Loucy (cell line): ENCODE measurements around the gene RPLP1.

Source experiments
- H2AFZ ChIP-seq: fragments of 200-600 bp; sonication (generic); 2 replicates; pipeline ENCODE4 v1.6.0; 2016; ENCODE audit warnings: antibody characterized with exemption, mild to moderate bottlenecking, low read length, moderate library complexity
- H3F3A ChIP-seq: fragments of 200-600 bp; 2 replicates; pipeline ENCODE4 v1.6.0; 2016; ENCODE audit warnings: antibody characterized with exemption, low read depth, mild to moderate bottlenecking
- H3K27me3 ChIP-seq: fragments of 200-600 bp; sonication (generic); 2 replicates; pipeline ENCODE4 v1.6.1; 2014; ENCODE audit warnings: low read length, mild to moderate bottlenecking; ENCODE audit not compliant: insufficient read depth, poor library complexity, severe bottlenecking
- H3K36me3 ChIP-seq: fragments of 200-600 bp; sonication (generic); 2 replicates; pipeline ENCODE4 v1.6.1; 2016; ENCODE audit warnings: low read length; ENCODE audit not compliant: insufficient read depth
- H3K4me1 ChIP-seq: fragments of 200-600 bp; sonication (generic); 2 replicates; pipeline ENCODE4 v1.5.1; 2014; ENCODE audit warnings: low read length, mild to moderate bottlenecking; ENCODE audit not compliant: insufficient read depth, poor library complexity, severe bottlenecking
- H3K4me2 ChIP-seq: fragments of 200-600 bp; sonication (generic); 2 replicates; pipeline ENCODE4 v1.6.0; 2014; ENCODE audit warnings: antibody characterized with exemption, low read length, low read depth, mild to moderate bottlenecking; ENCODE audit not compliant: poor library complexity, severe bottlenecking
- H3K4me3 ChIP-seq: fragments of 200-600 bp; sonication (generic); 2 replicates; pipeline ENCODE4 v1.5.1; 2014; ENCODE audit warnings: low read length, mild to moderate bottlenecking, mixed read lengths; ENCODE audit not compliant: poor library complexity, severe bottlenecking
- H3K79me2 ChIP-seq: fragments of 200-600 bp; sonication (generic); 2 replicates; pipeline ENCODE4 v1.6.1; 2014; ENCODE audit warnings: low read length; ENCODE audit not compliant: insufficient read depth
- H3K9ac ChIP-seq: fragments of 200-600 bp; sonication (generic); 2 replicates; pipeline ENCODE4 v1.6.0; 2014; ENCODE audit warnings: mild to moderate bottlenecking, low read depth, low read length, moderate library complexity; ENCODE audit not compliant: poor library complexity, severe bottlenecking
- H3K9me2 ChIP-seq: fragments of 200-600 bp; sonication (generic); replicated peaks from 2 replicates; pipeline ENCODE4 v1.6.1; 2016; ENCODE audit warnings: low read depth, low read length, mixed read lengths
- H3K9me3 ChIP-seq: fragments of 200-600 bp; sonication (generic); 2 replicates; pipeline ENCODE4 v1.6.1; 2014; ENCODE audit warnings: mild to moderate bottlenecking, antibody characterized with exemption, low read length, low read depth; ENCODE audit not compliant: insufficient read depth
- H4K20me1 ChIP-seq: fragments of 200-600 bp; sonication (generic); 2 replicates; pipeline ENCODE4 v1.6.0; 2014; ENCODE audit warnings: antibody characterized with exemption, low read length, mild to moderate bottlenecking; ENCODE audit not compliant: insufficient read depth, poor library complexity, severe bottlenecking
- EZH2phosphoT487 ChIP-seq: fragments of 200-600 bp; IDR thresholded peaks from 2 replicates; pipeline ENCODE4 v1.6.1; 2018; ENCODE audit warnings: antibody characterized with exemption, mild to moderate bottlenecking, moderate library complexity, borderline replicate concordance
- TF ChIP-seq, protein P1 (sequence below): fragments of 200-600 bp; sonication (generic); conservative IDR thresholded peaks from 2 replicates; pipeline ENCODE4 v1.5.1; 2014; ENCODE audit warnings: mild to moderate bottlenecking, antibody characterized with exemption, low read length

The RPLP1 gene

DNA sequence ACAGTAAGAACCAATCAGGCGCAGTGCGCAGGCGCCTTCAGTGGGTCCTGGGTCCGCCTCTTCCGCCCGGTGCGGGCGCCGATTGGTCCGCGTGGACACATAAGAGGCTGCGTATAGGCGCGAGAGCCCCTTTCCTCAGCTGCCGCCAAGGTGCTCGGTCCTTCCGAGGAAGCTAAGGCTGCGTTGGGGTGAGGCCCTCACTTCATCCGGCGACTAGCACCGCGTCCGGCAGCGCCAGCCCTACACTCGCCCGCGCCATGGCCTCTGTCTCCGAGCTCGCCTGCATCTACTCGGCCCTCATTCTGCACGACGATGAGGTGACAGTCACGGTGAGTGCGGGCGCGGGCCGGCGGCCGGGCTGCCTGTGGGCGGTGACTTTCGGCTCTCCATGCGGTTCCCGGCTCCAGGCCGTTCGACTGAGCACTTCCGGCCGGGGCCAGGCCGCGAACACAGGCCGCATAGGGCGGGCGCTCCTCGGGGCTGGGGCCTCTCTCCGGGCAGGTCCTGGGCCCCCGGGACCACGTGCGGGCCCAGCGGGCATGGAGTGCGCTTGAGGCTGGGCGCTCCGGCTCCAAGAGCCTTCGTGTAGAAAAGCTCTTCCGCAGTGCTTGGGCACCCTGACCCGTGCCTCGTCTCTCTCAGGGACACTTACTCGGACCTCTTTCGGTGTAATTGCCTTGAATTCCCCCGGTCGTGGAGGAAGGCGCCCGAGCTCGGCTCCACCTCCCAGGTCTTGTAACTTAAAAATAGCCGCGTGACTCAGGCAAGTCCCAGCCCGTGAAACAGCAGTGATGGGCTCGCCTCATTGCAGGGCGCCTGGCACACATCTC, at the start of gene RPLP1:
TSS of gene RPLP1 (plus strand) at position 127 of the 830 bp plus-strand sequence. CDS start at position 258, 131 bp downstream.
- Histone ChIP-seq H3K9me3 (no peaks in the 10 kb centered on the region), H3K9me2 (no peaks in the 10 kb centered on the region), H3K36me3 (peaks cover 42% of the 10 kb centered on the region), H3K79me2 (peaks cover 44% of the 10 kb centered on the region), H3K4me3 (peak within 1 kb of the TSS; percentile 86), H3K27me3 (peaks cover 10% of the 10 kb centered on the region), H3F3A (peaks cover 13% of the 10 kb centered on the region; the same call in 1 of the 2 replicates), H3K9ac (peak within 1 kb of the TSS; percentile 86), H4K20me1 (peaks cover 48% of the 10 kb centered on the region), H2AFZ (peak within 1 kb of the TSS; percentile 90), H3K4me2 (peak within 1 kb of the TSS; percentile 95), H3K4me1 (peaks cover 30% of the 10 kb centered on the region)
- no peak for TF ChIP-seq EZH2phosphoT487

DNA sequence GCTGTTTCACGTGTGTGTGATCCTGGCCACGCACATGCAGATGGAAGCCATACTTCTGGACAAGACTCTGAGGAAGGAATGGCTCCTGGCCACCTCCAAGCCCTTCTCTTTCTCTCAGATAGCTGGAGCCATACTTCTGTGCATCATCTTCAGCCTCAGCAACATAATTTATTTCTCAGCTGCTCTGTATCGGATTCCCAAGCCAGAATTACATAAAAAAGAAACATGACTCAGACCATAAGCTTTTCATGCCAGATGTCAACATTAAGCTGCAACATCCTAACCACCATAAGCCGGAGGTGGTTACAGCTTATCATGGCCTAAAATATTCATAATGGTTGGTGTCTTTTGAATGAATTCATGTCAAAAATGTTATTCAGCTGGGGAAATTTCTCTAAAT, 49.0 kb upstream of the RPLP1 start:
- no peak overlapping the region for H3K9ac ChIP-seq
- TF ChIP-seq, protein P1, sequence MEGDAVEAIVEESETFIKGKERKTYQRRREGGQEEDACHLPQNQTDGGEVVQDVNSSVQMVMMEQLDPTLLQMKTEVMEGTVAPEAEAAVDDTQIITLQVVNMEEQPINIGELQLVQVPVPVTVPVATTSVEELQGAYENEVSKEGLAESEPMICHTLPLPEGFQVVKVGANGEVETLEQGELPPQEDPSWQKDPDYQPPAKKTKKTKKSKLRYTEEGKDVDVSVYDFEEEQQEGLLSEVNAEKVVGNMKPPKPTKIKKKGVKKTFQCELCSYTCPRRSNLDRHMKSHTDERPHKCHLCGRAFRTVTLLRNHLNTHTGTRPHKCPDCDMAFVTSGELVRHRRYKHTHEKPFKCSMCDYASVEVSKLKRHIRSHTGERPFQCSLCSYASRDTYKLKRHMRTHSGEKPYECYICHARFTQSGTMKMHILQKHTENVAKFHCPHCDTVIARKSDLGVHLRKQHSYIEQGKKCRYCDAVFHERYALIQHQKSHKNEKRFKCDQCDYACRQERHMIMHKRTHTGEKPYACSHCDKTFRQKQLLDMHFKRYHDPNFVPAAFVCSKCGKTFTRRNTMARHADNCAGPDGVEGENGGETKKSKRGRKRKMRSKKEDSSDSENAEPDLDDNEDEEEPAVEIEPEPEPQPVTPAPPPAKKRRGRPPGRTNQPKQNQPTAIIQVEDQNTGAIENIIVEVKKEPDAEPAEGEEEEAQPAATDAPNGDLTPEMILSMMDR = no peak
- no peaks in the 10 kb centered on the region for H3K79me2 ChIP-seq

DNA sequence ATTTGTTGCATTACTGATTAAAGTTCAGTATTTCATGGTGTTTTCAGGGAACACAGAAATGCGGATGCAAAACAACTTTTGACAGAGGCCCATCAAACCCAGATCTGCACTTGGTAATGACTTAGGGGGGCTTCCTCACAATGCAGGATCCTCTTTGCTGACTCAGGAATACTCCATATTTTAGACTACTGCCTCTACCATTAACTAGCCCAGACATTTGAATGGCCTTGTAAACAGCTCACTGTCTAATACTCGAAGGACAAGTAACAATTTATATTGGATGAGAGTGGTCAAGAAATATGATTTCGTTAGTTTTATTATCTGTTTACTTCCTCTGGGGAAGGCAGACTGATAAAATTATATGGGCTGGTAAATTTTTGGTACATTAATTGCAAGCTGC, 47.5 kb upstream of the RPLP1 start:
- no peaks in the 10 kb centered on the region for H3K79me2 ChIP-seq
- H3K4me3 ChIP-seq = no peak overlapping the region
- no peaks in the 10 kb centered on the region for H3K36me3 ChIP-seq
- H3F3A ChIP-seq = no peaks in the 10 kb centered on the region
- no peak overlapping the region for H3K4me2 ChIP-seq
- no peaks in the 10 kb centered on the region for H3K9me3 ChIP-seq
- H3K27me3 ChIP-seq = no peaks in the 10 kb centered on the region
- no peaks in the 10 kb centered on the region for H4K20me1 ChIP-seq
- TF ChIP-seq, protein P1 = no peak
- no peak for TF ChIP-seq EZH2phosphoT487
- H3K9ac ChIP-seq = no peak overlapping the region
- H3K9me2 ChIP-seq = no peaks in the 10 kb centered on the region
- H3K4me1 ChIP-seq = peaks cover 7% of the 10 kb centered on the region
- H2AFZ ChIP-seq = no peak overlapping the region

More for the DNA sequence above, 49.0 kb upstream of the RPLP1 start:
- H3K4me3 ChIP-seq = no peak overlapping the region
- H3K9me3 ChIP-seq = no peaks in the 10 kb centered on the region
- no peak overlapping the region for H2AFZ ChIP-seq
- H3K4me1 ChIP-seq = peaks cover 12% of the 10 kb centered on the region
- no peaks in the 10 kb centered on the region for H3K9me2 ChIP-seq
- H3K4me2 ChIP-seq = no peak overlapping the region
- no peaks in the 10 kb centered on the region for H4K20me1 ChIP-seq
- no peaks in the 10 kb centered on the region for H3F3A ChIP-seq
- H3K36me3 ChIP-seq = no peaks in the 10 kb centered on the region
- H3K27me3 ChIP-seq = no peaks in the 10 kb centered on the region
